Measurements from ENCODE around the gene DNAAF1. TPM values are rescaled to one million over a fixed set of nuclear protein-coding genes. Genes with fewer than 3 reads are reported as not detected.
"Not testable (repeated sequence)": the region's sequence is repeated elsewhere in the genome, so short reads cannot be mapped to it uniquely, and the experiment has no call there.

DNAAF1 gene
- polyA plus RNA-seq, 3 donors, result 0.94 to 1.6 (median 1.6) TPM

DNA sequence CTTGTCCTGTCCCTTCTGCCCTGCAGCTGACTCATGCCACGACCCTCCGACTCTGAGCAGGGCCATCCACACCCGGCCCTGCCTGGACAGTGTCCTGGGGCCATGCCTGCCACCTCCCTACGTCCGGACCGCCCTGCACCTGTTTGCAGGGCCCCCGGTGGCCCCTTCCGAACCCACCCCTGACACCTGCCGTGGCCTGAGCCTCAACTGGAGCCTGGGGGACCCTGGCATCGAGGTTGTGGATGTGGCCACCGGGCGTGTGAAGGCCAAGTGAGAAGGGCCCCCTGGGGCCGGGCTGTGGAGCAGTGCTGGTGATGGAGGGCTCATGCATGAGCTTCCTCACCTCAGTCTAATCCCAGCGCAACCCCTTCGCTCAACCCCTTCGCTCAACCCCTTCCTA lies 51.0 kb downstream of the DNAAF1 start:
- no peak overlapping the region for H3K27ac ChIP-seq (ENCODE audit: low read depth, low read length)
- WGBS, 3 donors, result 87 to 90% (median 87%) methylated on average over 16 of the region's 16 CpGs

DNA sequence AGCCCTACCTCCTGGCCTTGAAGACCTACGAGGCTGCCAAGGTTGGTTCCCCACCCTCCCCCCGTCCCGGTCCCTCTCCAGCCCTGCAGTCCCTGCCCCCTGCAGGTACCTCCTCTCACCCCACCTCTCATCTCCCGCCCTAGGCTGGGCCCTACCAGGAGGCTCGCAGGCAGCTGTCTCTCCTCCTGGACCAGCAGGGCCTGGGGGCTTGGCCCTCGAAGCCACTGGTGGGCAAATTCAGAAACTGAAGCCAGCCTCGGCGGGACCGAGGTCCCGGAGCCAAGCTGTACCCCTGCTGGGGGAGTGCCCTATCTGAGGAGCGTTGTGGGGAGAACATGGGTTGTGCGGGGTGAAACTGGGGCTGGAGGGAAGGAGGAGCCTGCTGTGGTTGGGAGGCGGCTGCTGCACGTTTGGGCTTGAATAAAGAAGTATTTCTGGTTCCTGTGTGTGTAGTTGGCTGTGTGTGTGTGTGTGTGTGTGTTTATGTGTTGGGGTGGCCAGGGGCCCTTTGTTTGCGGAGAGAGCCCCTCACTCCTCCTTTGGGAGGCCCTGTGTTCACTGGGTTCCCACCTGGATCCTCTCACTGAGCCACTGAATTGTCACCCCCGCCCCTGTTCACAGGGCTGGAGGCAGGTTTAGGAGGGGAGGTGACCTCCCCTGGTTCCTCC lies 51.8 kb downstream of the DNAAF1 start:
- H3K27ac ChIP-seq (ENCODE audit: low read depth, low read length), result no peak overlapping the region

DNA sequence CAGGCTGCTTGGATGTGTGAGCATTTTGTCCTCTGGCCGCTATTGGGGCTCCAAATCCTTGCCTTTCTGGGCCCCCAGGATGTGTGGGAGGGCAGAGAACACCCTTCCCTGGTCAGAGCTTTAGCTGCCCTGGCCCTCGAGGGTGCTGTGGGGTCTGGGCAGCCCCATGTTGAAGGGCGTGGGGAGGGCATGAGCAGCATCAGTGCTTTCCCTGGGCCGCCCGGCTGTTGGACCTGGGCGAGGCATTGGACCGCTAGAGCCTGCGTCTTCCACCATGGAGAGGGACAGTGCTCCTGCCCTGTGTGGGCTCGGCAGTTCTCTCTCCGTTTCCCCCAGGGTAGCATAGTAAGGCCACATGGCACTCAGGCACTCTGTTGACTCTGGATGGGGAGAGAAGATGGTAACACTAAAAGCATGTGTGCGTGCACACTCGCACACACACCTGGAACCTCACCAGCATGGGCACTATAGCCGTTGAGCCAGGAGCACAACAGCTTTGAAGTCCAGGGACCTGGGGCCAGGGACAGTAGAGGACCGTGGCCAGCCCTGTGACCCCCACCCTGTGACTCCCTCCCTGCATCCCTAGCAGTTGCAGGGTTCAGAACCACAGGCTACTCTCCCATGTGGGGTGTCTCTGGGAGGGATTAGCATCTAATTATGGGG lies 52.5 kb downstream of the DNAAF1 start:
- WGBS, 3 donors, result 93 to 94% (median 93%) methylated on average over 14 of the region's 14 CpGs
- no peak overlapping the region for H3K27ac ChIP-seq (ENCODE audit: low read depth, low read length)

More for the DNA sequence above, 51.8 kb downstream of the DNAAF1 start:
- 55 to 79% (median 72%) methylated on average over 15 to 16 of the region's 16 CpGs for WGBS, 3 donors

DNA sequence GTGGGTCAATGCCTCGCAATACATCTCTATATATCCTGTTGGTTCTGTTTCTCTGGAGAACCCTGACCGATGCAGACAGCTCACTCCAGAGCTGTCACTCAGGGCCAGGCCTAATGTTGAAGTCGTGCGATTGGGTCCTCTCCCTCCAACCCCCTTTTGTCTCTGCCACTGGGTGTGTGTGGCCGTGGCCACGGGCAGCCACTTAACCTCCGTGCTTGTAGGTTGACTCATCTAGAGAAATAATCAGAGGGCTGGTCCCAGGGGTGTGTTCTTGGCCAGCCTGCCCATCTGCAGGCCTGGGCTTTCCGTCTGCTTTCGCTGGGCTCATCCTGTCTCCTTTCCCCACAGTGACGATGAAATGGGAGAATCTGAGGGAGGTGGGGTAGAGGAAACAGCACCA lies 53.3 kb downstream of the DNAAF1 start:
- no peak overlapping the region for H3K27ac ChIP-seq (ENCODE audit: low read depth, low read length)
- WGBS, 3 donors, result 56 to 83% (median 59%) methylated on average over 10 of the region's 10 CpGs

DNA sequence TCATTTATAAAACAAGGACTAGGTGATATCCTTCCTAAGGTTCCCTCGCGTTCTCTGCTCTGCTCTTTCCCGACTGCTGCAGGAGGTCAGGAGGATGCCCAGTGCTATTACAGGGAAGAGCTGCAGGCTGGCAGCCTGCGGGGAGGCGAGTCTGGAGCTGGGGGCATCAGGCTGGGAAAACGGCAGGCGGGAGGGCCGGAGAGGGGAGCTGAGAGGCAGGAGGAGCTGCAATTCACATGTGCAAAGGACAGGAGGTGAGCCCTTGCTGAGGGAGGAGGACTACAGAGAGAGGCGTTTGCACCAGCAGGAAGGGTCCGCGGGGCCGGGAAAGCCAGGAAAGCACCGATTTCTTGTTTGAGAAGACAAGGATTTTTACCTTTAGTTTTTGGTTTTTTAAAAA lies 54.0 kb downstream of the DNAAF1 start:
- 44 to 73% (median 65%) methylated on average over 13 of the region's 13 CpGs for WGBS, 3 donors

DNA sequence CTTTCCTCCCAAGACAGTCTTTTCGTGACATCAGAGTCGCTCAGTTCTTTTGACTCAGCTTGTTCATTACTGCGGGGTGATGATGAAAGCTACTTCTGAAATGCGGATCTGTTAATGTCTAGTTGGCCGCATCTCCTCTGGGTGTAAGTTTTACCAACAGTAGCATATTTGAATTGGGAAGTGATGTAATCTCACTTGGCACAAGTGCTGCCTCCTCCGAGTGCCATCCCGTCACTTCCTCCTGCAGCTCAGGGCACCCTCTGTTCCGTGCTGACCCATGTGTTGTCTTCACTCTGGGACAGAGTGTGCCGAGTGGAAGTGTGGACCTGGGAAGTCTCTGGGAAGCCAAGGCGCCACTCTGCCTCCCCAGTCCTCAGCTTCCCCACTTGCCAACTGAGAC lies 54.8 kb downstream of the DNAAF1 start:
- no peak overlapping the region for H3K27ac ChIP-seq (ENCODE audit: low read depth, low read length)

More for the DNA sequence above, 54.0 kb downstream of the DNAAF1 start:
- H3K27ac ChIP-seq (ENCODE audit: low read depth, low read length), result no peak overlapping the region

DNA sequence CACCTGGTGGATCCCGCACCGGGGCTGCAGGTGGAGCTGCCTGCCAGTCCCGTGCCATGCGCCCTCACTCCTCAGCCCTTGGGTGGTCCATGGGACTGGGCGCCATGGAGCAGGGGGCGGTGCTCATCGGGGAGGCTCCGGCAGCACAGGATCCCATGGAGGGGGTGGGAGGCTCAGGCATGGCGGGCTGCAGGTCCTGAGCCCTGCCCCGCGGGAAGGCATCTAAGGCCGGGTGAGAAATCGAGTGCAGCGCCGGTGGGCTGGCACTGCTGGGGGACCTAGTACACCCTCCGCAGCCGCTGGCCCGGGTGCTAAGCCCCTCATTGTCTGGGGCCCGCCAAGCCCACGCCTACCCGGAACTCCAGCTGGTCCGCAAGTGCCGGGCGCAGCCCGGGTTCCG lies 59.4 kb downstream of the DNAAF1 start:
- H3K27ac ChIP-seq (ENCODE audit: low read depth, low read length), result not testable (repeated sequence)
- 88 to 96% (median 96%) methylated on average over 23 to 26 of the region's 26 CpGs for WGBS, 3 donors

More for the DNA sequence above, 54.8 kb downstream of the DNAAF1 start:
- WGBS, 3 donors, result 54 to 59% (median 58%) methylated on average over 10 of the region's 10 CpGs

DNA sequence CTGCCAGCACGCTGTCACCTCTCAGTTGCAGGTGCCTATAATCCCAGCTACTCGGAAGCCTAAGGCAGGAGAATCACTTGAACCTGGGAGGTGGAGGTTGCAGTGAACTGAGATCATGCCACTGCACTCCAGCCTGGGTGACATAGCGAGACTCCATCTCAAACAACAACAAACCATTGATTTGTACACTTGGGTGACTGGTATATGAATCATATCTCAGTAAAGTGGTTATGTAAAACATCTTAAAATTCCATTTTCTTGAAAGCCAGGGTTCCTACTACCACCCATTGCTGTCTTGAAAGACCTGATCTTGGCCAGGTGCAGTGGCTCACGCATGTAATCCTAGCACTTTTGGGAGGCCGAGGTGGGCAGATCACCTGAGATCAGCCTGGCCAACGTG lies 60.0 kb downstream of the DNAAF1 start:
- not testable (repeated sequence) for H3K27ac ChIP-seq (ENCODE audit: low read depth, low read length)
- 80 to 97% (median 92%) methylated on average over 6 of the region's 6 CpGs for WGBS, 3 donors

DNA sequence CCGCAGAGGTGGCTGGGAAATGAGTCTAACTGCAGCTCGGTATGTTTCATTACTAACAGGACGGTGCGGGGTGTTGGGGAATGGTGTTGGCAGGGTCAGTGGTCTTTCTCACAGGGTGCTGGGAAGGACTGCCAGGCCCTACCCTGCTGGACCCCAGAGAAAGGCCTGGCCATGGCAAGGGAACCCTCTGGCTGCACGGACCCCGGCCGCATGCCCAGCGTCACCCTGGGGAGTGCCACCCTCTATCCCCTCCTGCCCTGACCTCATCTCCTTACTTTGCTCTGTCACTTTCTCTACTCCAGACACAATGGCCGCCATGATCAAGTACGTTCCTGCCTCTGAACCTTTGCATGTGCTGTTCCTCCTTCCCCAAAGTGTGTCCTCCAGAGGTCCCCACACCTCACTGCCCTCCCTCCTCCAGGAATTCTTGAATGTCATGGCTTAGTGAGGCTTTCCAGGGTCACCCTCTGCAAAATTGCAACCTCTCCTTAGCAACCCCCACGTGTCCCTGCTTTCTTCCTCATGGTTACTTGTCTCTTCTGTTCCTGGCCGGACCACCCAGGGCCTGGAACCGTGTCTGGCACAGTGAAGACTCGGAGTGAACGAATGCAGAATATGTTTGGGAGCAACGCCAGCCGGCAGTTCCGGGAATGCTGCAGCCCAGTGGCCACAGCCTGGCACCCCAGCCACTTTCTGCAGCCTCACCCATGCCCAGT lies 61.0 kb downstream of the DNAAF1 start:
- H3K27ac ChIP-seq (ENCODE audit: low read depth, low read length), result no peak overlapping the region
- 83 to 92% (median 90%) methylated on average over 18 of the region's 18 CpGs for WGBS, 3 donors

DNA sequence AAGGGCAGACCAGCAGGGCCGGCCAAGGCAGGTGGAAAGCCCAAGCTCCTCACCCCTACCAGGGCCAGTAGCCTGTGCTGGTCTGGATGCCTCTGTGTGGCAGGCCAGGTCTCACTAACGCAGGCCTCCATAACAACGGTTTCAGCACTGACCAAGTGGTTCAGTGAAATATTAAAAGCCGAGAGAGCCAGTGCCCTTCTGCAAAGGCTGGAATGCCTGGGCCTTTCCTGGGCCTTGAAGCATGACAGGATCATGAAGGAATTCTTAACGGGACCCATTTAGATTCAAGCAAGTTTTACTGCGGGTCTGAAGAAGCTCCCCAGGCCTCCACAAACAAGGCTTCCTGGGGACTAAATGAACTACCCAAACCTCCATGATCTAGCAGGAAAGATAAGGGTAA lies 62.1 kb downstream of the DNAAF1 start:
- WGBS, 3 donors, result 59 to 76% (median 64%) methylated on average over 6 of the region's 6 CpGs

DNA sequence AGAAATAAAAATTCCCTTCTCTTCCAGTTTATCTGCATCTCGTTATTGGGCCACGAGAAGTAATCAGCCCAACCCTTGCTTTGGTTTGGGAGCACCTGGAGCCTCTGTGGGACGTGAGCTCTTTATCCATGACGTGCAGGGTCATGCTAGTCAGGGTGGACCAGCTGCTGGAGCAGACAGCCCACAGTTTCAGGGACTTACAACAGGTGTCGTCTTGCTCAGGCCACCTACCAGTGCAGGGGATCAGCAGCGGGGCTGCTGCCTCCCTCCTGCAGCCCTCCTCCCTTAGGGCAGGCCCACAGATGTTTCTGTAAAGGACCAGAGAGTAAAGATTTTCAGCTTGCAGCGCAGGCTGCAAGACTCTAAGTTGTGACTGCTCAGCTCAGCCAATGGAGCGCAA lies 62.8 kb downstream of the DNAAF1 start:
- 77 to 89% (median 85%) methylated on average over 8 of the region's 8 CpGs for WGBS, 3 donors
- no peak overlapping the region for H3K27ac ChIP-seq (ENCODE audit: low read depth, low read length)

More for the DNA sequence above, 62.1 kb downstream of the DNAAF1 start:
- no peak overlapping the region for H3K27ac ChIP-seq (ENCODE audit: low read depth, low read length)

DNA sequence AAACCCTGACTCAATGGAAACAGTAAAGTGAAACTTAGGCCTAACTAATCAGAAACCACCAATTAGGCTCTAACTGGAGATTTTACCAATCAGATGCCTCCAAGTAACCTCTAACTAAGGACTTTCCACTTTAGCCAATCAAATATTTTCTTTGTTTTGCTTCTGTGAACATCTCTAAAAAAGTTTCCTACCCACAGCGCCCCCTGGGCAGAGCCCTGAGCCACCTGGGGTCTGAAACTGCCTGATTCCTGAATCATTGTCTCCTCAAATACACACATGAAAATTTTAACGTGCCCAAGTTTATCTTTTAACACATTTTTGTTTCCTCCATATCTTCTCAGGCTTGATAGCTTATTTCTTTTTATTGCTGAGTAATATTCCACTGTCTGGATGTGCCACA lies 64.9 kb downstream of the DNAAF1 start:
- H3K27ac ChIP-seq (ENCODE audit: low read depth, low read length), result no peak overlapping the region
- WGBS, 3 donors, result 79 to 86% (median 83%) methylated on average over 2 of the region's 2 CpGs

DNA sequence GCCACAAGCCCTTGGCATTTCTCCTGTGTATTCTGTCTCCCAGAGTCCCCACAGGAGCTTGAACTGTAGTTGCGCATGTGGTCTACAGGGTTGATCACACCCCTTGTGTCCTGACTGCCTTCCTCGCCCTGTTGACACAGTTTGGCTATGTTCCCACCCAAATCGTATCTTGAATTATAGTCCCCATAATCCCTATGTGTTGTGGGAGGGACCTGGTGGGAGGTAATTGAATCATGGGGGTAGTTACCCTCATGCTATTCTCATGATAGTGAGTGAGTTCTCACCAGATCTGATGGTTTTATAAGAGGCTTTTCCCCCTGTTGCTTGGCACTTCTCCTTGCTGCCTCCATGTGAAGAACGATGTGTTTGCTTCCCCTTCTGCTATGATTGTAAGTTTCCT lies 67.0 kb downstream of the DNAAF1 start:
- 47 to 59% (median 54%) methylated on average over 4 of the region's 4 CpGs for WGBS, 3 donors
- H3K27ac ChIP-seq (ENCODE audit: low read depth, low read length), result no peak overlapping the region

DNA sequence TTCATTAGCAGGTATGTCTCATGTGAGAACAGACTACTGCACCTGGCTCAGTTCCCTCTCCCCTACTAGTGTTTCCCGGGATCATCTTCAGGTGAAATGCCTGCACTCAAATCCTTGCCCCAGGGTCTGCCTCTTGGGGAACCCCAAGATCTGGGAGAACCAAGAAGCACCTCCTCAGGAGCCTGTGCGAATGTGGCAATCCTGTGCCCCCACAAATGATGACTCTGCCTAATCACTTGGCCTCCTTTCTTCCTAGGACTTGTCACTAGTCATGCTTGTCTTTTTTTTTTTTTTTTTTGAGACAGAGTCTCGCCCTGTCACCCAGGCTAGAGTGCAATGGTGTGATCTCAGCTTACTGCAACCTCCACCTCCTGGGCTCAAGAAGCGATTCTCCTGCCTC lies 67.5 kb downstream of the DNAAF1 start:
- 83 to 93% (median 90%) methylated on average over 3 to 4 of the region's 4 CpGs for WGBS, 3 donors
- H3K27ac ChIP-seq (ENCODE audit: low read depth, low read length), result no peak overlapping the region

DNA sequence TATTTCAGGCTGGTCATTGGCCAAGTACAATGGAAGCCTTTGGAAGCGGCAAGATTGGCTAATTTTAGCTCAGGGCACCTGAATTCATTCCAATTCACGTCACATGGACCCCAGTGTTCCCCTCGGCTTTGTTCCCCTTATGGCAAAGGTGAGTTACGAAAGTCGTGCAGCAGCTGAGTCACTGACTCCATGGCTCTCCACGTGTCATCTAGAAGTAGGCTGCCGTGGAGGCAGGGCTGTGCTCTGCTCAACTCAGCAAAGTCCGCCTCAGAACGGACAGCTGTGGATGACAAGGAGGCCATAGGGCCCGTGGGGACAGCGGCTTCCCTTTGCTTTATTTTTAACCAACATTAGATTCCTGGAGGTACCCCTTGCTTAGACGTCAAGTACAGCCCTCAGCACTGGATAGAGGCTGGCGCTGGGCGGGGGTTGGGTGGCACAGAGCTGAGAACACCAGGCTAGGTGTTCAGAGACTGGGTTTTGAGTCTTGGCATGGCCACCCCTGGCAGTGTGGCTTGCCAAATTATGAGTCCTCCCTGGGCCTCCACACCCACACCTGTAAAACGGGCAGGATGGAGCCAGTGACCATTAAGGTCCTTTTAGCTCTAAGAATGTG lies 69.5 kb downstream of the DNAAF1 start:
- 73 to 83% (median 74%) methylated on average over 15 of the region's 15 CpGs for WGBS, 3 donors
- no peak overlapping the region for H3K27ac ChIP-seq (ENCODE audit: low read depth, low read length)

DNA sequence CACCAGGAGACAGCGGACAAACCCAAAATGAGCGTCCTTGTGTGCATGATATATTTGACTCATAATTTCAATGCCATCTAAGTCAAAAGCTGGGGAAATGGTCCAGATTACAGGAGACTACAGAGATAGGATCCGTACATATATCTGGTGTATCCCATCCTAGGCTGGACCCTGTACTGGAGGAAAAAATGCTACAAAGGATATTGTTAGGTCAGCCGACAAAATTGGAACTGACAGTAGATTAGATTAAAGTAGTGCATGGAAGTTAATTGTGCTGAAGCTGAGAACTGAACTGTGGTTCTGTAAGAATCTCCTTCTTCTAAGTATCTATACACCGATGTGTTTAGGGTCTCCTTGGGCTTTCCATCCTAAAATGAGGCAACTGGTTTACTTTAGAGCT lies 70.4 kb downstream of the DNAAF1 start:
- no peak overlapping the region for H3K27ac ChIP-seq (ENCODE audit: low read depth, low read length)
- 82 to 86% (median 84%) methylated on average over 5 of the region's 5 CpGs for WGBS, 3 donors

DNA sequence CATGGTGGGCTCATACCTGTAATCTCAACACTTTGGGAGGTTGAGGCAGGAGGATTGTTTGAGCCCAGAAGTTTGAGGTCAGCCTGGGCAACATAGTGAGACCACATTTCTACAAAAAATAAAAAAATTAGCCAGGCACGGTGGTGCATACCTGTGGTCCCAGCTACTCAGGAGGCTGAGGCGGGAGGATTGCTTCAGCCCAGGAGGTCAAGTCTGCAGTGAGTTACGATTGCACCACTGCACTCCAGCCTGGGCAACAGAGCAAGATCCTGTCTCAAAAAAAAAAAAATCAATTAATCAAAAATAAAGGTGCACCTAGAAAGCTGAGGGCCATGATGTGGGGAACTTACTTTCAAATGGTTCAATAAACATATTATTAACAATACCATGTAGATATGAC lies 71.0 kb downstream of the DNAAF1 start:
- not testable (repeated sequence) for H3K27ac ChIP-seq (ENCODE audit: low read depth, low read length)
- 88 to 93% (median 92%) methylated on average over 3 of the region's 3 CpGs for WGBS, 3 donors

DNA sequence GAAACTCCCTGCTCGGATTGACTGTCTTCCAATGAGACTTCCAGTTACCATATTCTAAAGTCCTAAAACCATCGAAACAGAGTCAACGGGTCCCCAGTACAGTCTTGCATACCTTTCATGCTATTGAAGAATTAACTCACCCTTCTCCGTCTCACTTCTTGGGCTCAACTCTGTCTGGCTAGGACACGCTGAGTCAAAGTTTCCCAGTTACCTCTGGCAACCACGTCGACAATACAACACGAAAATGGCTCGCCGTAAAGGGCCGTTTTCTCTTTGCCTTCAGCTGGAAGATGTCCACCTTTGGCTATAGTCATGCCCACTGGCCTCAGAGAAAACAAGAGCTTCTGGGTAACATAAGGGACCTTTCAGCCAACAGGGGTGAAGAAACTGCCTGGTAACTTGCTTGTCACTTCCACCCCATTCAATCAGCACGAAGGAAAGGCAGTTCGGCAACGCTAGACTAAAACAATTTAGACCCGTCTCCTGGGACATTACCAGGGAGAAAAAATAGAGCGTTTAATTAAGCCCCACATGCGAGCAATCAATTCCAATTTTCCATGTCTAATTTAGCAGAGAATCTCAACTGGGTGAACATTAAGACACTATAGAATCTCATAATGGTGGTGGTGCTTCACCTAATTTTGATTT lies 73.2 kb downstream of the DNAAF1 start:
- 74 to 81% (median 80%) methylated on average over 17 of the region's 17 CpGs for WGBS, 3 donors

DNA sequence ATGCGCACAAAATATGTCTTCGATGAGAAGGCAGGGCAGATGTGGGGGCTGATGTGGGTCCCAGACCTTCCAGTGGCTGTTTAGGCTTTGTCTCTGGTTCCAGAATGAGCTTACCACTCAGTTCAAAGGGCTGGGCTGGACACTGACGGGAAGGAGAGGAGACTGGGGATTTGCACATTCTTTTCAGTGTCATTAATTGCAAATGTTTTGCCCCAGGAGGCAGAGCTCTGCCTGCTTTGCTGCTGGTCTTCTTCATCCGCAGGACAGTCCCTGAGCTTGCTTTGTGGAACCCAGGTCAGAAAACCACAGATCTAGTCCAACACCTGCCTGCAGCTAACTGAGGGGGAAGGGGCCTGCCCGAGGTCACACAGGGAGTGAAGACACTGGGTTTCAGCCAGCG lies 73.8 kb downstream of the DNAAF1 start:
- WGBS, 3 donors, result 58 to 70% (median 69%) methylated on average over 6 of the region's 6 CpGs

More for the DNA sequence above, 73.2 kb downstream of the DNAAF1 start:
- H3K27ac ChIP-seq (ENCODE audit: low read depth, low read length), result no peak overlapping the region

More for the DNA sequence above, 73.8 kb downstream of the DNAAF1 start:
- no peak overlapping the region for H3K27ac ChIP-seq (ENCODE audit: low read depth, low read length)
